LNCAP (cell line): ENCODE measurements around the gene ENOSF1.

Source experiments
- TF ChIP-seq, protein P1 (sequence below): fragments of 450-650 bp; IDR thresholded peaks from 2 replicates; pipeline ENCODE4 v1.5.1; 2017; ENCODE audit warnings: mild to moderate bottlenecking

ENOSF1 gene

DNA sequence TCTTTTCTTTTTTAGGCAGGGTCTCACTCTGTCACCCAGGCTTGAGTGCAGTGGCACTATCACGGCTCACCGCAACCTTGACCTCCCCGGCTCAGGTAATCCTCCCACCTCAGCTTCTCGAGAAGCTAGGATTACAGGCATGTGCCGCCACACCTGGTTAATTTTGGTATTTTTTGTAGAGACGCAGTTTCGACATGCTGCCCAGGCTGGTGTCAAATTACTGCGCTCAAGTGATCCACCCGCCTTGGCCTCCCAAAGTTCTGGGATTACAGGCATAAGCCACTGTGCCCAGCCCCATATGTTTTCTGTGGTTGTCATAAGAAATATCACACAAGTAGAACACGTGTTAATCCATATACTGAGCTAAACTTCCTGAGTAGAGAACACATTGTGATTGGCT lies 14.6 kb downstream of the ENOSF1 start:
- TF ChIP-seq, protein P1, sequence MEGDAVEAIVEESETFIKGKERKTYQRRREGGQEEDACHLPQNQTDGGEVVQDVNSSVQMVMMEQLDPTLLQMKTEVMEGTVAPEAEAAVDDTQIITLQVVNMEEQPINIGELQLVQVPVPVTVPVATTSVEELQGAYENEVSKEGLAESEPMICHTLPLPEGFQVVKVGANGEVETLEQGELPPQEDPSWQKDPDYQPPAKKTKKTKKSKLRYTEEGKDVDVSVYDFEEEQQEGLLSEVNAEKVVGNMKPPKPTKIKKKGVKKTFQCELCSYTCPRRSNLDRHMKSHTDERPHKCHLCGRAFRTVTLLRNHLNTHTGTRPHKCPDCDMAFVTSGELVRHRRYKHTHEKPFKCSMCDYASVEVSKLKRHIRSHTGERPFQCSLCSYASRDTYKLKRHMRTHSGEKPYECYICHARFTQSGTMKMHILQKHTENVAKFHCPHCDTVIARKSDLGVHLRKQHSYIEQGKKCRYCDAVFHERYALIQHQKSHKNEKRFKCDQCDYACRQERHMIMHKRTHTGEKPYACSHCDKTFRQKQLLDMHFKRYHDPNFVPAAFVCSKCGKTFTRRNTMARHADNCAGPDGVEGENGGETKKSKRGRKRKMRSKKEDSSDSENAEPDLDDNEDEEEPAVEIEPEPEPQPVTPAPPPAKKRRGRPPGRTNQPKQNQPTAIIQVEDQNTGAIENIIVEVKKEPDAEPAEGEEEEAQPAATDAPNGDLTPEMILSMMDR, result no peak

DNA sequence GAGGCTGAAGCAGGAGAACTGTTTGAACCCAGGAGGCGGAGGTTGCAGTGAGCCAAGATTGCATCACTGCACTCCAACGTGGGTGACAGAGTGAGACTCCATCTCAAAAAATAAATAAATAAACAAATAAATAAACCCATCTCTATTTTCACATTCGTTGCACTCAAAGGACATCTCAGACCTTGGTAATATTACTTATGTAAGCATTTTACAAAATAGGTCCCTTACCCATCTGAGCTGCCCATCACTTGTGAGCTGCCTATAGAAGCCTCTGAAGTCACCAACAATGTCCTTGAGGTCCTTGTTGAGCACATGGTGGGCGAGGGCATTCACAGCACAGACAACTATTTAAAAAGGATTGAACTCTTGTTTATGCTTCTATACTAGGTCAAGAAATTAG lies 15.4 kb downstream of the ENOSF1 start:
- TF ChIP-seq, protein P1, result no peak

DNA sequence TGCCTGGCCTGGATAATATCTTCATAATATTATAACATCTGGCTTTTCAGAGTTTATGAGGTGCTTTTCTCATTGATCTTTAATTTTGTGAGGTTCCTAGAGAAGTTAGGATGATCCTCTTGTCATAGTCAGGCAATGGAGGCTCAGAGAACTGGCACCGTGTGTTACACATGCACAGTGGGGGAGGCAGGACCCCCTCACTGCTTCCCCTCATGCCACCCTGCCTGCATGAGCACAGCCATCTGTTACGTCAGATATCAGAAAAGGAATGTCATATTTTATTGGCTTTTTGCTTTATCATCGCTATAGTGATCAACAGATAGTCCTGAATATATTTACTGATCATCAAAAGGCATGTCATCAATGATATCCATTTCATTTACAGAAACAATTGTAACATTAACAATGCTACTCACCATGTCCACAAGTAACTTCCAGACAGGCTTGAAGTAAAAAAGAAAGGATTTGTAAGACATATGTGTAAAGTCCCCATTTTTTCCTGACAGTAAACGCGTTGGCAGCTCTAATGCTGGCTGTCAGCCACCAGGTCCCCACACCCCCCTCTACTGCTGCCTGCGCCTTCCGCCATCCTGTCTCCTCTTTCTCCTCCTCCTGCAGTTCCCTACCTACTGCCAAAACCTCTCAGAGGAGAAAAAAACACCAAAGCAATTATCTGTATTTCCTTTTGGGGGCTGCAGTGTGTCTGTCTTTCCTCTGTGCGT lies 18.8 kb downstream of the ENOSF1 start:
- TF ChIP-seq, protein P1, result no peak

DNA sequence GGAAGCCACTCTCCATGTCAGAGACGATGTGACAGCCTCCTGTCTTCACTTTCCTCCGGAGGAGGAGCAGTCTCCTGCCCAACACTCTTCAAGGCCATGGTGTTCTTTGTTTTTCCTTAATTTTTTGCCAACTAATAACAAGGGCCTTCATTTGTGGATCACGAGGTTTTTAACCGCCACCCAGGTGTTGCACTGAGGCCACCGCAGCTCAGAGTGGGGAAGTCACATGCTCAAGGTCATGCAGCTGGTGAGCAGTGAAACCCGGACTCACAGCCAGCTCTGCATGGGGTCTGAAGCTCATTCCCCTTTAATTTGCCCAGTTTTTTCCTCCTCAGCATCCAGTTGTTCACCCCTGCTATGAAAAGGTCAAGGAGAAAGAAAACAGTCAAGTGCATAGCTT lies 19.6 kb downstream of the ENOSF1 start:
- TF ChIP-seq, protein P1, result no peak

DNA sequence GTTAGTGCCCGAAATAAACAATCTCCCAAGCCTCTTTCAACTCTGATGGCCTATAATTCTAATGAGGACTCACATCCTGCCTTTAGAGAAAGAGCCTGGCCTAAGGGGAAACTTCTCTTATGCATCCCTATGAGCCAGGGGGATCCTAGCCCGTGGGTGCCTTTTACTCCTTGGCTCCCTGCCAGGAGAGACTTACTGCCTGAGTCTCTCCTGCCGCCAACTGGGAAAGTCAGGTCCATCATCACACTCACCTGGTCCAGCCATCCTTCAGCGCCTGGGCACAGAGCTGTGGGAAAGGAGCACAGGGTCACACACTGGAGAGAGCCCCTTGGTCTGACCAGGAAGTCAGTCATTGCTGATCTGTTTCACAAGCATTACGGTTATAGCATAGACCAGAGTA lies 24.1 kb downstream of the ENOSF1 start:
- TF ChIP-seq, protein P1, result no peak

DNA sequence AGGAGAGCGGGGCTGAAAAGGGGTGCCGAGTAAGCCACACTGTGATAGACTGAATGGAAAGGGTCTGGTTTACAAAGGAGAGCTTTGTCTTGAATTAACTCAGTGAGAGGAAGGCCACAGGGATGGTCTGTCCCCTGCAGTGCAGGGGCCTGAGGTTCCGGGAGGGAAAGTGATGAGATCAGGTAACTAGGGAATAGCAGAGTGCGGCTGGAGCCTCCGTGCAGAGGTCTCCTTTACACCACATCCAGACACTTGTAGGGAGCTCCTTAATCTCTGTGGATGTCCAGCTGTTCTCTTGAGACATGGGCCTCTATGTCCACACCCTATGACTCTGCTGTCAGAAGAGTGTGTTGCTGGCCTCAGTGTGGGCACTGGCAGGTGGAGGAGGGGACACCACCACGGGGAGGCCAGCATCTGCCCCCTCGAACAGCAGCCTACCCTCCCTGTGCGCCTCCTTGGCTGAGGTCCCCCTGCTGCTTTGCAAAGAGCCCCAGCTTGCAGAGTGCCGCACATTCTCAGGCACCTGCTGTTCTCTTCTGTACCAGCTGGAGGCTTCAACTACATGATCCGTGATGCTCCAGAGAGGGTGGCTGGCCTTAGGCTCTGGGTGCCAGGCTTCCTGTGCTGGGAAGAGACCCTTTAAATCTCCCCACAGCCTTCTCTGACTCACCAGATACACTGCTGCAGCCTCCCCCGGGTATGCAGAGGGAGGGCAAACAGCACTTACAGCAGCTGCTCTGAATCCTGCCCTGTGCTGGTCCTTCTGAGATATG lies 25.9 kb downstream of the ENOSF1 start:
- TF ChIP-seq, protein P1, result no peak

DNA sequence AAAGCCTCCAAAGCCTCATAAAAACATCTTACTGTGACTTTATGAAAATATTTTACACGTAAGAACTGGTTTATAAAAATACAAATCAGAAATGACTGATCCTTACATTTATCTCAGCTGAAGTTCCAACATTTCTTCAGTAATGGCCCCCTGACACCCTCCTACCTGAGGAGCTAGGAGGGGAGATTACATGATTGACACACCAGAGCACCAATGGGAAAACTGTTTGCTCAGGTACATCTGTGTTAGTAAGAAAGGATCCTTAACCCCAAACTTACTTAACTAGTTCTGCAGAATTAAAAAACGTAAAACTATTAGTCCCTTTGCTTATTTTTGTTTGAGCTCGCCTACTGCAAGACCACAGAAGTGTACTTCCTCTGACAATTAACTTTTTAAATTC lies 27.0 kb downstream of the ENOSF1 start:
- TF ChIP-seq, protein P1, result no peak
